Uterus (tissue), 2 donors: ENCODE data around the gene DNASE1L1.

Experiments
- CTCF ChIP-seq, 4 experiments: fragments of 200-600 bp in 2 of 4; fragments of 450-650 bp in 2 of 4; sonication (generic) in 2 of 4; IDR thresholded peaks; one replicate each; pipeline ENCODE4 v1.5.1; 2016 to 2019; ENCODE audit warnings: antibody characterized with exemption in 4 of 4, mild to moderate bottlenecking in 2 of 4, moderate library complexity in 1 of 4
- POLR2A ChIP-seq, 2 donors: fragments of 450-650 bp; IDR thresholded peaks; one replicate each; pipeline ENCODE4 v1.6.1; 2016; ENCODE audit warnings: antibody characterized with exemption in 2 of 2, mild to moderate bottlenecking in 1 of 2, moderate library complexity in 1 of 2

- TF ChIP-seq CTCF (IDR thresholded peaks at IDR 0.05) (no peak), POLR2A (IDR thresholded peaks at IDR 0.05) (no peak)
These were observed 30.8 kb upstream of the DNASE1L1 start for GRCh38 chrX:154439841-154440240.
